LNCAP (cell line): ENCODE data around the gene LRPAP1.

Experiments used
- TF ChIP-seq, protein P1 (sequence below): fragments of 450-650 bp; IDR thresholded peaks from 2 replicates; pipeline ENCODE4 v1.5.1; 2017; ENCODE audit warnings: mild to moderate bottlenecking

LRPAP1 gene

DNA sequence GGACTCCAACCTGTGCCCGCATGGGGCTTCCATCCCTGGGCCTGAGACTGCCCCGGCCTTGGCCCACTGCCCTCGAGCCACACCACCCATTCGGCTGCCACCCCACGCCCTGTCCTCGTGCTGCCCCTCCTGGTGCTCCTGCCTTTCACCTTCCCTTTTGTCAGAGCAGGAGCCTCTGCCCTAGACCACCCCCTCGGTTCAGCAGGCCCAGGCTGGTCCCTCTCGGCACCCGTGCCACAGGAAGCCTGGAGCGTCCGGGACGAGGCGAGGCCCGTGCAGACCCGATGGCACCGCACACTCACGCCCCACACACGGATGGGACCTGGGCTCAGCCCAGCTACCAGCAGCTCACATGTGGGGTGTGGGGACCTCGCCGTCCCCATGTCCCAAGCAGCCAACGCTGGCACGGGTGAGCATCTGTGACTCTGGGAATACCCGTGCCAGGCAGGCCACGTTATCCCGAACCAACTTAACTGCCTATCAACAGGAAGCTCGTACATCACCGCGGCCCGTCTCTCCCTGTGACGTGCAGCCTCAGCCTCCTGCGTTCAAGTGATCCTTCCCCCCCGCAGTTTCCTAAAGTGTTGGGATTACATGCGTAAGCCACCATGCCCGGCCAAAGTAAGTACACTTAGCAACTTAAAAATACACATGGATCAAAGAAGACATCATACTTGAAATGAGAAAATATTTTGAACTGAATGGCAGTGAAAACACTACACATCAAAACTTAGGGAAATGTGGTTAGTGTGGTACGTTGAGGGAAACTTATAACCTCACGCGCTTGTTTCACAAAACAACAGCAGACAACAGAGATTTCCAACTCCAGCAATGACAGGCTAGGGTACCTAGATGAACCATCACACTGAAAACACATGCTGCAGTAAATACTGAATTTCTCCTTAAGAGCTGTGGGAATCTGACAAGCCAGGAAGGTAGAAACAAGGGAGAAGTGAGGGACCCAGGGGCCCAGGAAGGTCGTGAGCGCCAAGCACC is 29.0 kb downstream of the LRPAP1 start:
- TF ChIP-seq, protein P1, sequence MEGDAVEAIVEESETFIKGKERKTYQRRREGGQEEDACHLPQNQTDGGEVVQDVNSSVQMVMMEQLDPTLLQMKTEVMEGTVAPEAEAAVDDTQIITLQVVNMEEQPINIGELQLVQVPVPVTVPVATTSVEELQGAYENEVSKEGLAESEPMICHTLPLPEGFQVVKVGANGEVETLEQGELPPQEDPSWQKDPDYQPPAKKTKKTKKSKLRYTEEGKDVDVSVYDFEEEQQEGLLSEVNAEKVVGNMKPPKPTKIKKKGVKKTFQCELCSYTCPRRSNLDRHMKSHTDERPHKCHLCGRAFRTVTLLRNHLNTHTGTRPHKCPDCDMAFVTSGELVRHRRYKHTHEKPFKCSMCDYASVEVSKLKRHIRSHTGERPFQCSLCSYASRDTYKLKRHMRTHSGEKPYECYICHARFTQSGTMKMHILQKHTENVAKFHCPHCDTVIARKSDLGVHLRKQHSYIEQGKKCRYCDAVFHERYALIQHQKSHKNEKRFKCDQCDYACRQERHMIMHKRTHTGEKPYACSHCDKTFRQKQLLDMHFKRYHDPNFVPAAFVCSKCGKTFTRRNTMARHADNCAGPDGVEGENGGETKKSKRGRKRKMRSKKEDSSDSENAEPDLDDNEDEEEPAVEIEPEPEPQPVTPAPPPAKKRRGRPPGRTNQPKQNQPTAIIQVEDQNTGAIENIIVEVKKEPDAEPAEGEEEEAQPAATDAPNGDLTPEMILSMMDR, result no peak

DNA sequence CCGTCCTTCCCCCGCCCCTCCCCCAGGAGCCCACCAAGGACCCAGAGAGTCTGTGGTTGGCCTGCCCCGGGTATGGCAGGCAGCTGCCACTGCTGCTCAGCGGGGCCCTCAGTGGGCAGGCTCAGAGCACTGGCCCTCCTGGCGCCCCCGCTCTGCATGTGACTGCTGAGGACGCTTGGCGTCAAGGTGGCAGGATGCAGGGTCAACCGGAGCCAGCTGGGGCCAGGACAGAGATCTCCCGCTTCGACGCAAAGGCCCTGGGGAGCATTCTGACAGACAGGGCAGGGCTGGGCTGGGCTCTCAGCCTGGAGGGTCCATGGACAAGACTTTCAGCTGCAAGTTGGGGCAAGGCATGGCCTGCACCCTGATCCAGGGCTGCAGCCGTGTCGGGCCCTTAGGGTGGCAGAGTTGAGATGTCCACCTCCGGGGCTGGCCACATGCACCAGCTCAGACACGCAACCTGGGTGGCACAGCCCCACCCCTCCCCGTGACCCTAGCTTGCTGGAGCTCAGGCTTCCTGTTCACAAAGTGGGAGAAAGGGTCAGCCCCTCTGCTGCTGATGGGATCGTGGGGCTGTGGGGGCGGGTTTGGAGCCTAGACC is 30.3 kb downstream of the LRPAP1 start:
- TF ChIP-seq, protein P1, result no peak

DNA sequence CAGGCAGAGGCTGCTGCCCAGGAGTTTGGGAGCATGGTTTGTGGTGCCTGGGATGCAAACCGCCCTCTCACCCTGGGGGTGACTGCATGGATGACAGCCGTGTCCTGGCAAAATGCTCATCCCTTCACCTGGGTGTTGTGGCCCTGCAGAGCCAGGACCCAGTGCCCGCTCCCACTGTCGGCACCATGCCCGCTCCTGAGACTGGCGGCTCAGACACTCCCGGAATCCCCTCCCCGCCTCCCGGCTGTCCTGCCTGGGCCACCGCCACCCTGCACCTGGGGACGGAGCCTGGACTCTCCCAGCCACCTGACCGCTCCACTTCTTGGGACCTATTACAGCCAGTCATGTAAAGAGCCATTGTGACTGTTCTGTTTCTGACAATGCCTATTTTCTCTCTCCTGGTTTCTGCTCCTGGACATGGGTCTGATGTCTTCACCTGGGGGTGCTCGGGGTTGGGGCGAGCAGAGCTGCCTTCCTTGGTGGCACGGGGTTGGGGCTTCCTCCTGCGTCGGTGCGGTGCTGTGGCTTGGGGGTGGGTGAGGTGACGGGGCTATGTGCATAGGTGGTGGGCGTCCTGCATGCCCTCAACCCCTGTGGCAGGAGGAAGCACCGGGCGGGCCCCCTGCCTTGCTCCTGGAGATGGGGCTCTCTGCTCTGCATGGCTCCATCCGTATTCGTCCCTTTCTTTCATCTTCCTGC is 30.9 kb downstream of the LRPAP1 start:
- TF ChIP-seq, protein P1, result no peak

DNA sequence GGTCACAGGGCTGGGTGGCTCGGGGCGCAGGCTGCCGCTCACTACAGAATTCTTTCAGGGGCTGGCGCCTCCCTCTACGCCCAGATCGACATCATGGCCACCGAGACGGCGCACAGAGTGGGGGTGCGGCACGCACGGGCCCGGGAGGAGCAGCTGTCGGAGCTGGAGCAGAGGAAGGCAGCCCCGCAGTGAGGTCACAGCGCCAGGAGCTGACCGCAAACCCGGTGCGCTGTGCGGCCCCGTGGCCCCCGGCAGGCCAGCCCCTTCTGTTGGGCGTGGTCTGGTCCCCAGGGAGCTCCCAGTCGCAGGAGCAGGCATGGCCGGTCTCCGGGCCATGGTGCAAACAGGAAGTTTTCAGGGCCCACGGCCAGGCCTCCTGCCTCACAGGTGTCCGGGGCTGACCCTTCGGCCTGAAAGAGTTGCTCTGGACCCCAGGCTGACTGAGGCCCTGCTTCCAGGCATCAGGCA is 31.6 kb downstream of the LRPAP1 start:
- TF ChIP-seq, protein P1, result no peak

DNA sequence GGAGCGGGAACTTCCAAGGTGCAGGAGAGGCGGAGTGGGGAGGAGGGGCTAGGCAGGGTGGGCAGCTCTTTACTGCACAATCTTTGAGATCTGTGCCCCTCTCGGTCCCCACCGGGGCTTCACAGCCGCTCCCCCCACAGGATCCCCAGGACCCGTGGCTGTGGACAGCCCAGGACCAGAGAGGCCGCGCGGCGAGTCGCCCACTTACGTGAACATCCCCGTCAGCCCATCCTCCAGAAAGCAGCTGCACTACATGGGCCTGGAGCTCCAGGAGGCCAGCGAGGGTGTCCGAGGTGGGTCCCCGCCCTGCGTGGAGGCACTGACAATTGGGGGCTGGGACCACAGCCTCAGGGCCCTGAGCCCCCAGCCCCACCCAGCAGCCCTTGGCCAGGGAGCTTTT is 32.1 kb downstream of the LRPAP1 start:
- TF ChIP-seq, protein P1, result no peak

DNA sequence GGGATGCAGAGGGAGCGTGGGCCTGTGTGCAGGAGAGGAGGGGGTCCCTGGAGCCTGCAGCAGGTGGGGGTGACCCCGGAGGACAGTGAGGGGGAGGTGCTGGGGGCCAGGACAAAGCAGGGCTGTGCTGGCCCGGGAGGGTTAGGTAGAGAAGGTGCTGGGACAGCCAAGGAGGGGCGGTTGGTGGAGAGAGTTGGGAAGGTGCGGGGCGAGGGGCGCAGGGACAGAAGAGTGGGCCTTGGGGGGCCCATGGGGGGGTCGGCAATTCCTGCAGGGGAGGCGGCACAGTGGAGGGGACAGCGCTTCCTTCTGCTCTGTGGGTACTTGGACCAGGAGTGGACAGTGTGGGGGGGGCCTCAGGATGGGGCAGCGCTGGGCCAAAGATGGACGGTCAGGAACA is 32.5 kb downstream of the LRPAP1 start:
- TF ChIP-seq, protein P1, result no peak

DNA sequence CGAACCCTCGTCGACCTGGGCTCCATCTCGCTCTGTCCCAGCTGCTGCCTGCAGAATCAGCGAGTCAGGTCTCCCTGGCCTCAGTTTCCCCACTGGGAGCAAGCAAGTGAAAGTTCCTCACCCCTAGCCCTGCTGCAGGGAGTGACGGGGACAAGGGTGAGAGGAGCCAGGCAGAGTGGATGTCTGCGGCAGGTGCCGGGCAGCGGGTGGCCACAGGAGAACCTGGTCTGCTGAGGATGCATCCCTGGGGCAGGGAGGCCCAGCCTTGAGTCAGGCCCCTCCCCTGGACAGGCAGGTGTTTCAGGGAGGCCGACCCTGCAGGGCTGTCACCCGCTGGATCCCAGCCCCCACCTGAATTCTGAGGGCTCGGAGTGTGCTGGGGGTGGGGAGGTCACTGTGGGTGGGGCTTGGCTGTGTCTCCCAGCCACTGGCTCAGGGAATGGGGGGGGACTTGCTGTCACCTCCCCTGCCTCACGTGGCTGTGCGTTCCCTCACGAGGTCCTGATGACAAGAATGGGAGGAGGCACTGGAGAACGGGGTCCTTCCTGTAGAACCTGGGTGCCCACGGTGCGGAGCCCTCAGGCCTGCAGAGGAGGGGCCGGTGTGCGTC is 33.2 kb downstream of the LRPAP1 start:
- TF ChIP-seq, protein P1, result no peak
